Heart right ventricle (tissue), 16 donors: Measurements from ENCODE around the gene CNTFR. TPM values are rescaled to one million over a fixed set of nuclear protein-coding genes. Genes with fewer than 3 reads are reported as not detected.

ENCODE experiments used
- ATAC-seq, 8 donors: fragments of 200-7000 bp; cut with Tn5 transposase; one replicate each; pipeline ENCODE4 v1.9.1; 2020; ENCODE audit warnings: mild to moderate bottlenecking in 8 of 8, moderate library complexity in 8 of 8, moderate number of reproducible peaks in 1 of 8
- DNase-seq, 2 donors: peaks; one replicate each; pipeline ENCODE4 v3.0.0-alpha.2; 2020
- H3K27ac ChIP-seq, 10 donors: fragments of 200-600 bp; sonication (generic) in 2 of 10; one replicate each; pipeline versions ENCODE4 v1.5.0 to v1.8.0; 2020 to 2022; ENCODE audit warnings: mild to moderate bottlenecking in 3 of 10
- H3K27me3 ChIP-seq, 7 donors: fragments of 200-600 bp; one replicate each; pipeline ENCODE4 v1.8.0; 2021 to 2022; ENCODE audit warnings: mild to moderate bottlenecking in 2 of 7
- H3K36me3 ChIP-seq, 9 donors: fragments of 200-600 bp; sonication (generic) in 1 of 9; one replicate each; pipeline versions ENCODE4 v1.5.0 to v1.8.0; 2020 to 2022; ENCODE audit warnings: mild to moderate bottlenecking in 2 of 9
- H3K4me1 ChIP-seq, 9 donors: fragments of 200-600 bp; sonication (generic) in 1 of 9; one replicate each; pipeline versions ENCODE4 v1.5.0 to v1.8.0; 2020 to 2022; ENCODE audit warnings: mild to moderate bottlenecking in 4 of 9
- H3K4me3 ChIP-seq, 10 donors: fragments of 200-600 bp; sonication (generic) in 2 of 10; one replicate each; pipeline versions ENCODE4 v1.5.0 to v1.8.0; 2020 to 2022; ENCODE audit warnings: mild to moderate bottlenecking in 7 of 10, moderate library complexity in 2 of 10
- H3K9me3 ChIP-seq, 11 donors: fragments of 200-600 bp in 10 of 11; sonication (generic) in 2 of 11; one replicate each; pipeline versions ENCODE4 v1.5.0 to v1.8.0; 2013 to 2022; ENCODE audit warnings: mild to moderate bottlenecking in 2 of 11, control low read depth in 1 of 11, moderate library complexity in 1 of 11
- WGBS, 2 donors: extraction: QIAGEN DNeasy Blood & Tissue Kit; methylation state at CpG; one replicate each; pipeline ENCODE4 v1.1.7; 2013; ENCODE audit warnings: inconsistent platforms in 1 of 2; 5-methylcytosine and 5-hydroxymethylcytosine counted together
- intact Hi-C, 10 donors: fragments of 100-400 bp; cut with DNase I; formaldehyde crosslinking; loops; one replicate each; pipeline versions ENCODE4 v1.11.1 to v1.14.2; 2022
- polyA plus RNA-seq, 2 donors: library from polyadenylated mRNA; stranded (reverse); fragments of 200-250 nt; gene quantifications; one replicate each; pipeline ENCODE4 v1.2.3, GENCODE V29; 2013
- total RNA-seq, 10 donors: library from RNA; stranded (reverse); fragmentation: NEBNext Ultra II Directional in 3 of 10; extraction: Animal tissue kit (Norgen Biotek cat#: 25700) in 3 of 10; gene quantifications; one replicate each; pipeline versions ENCODE4 v1.2.1 to v1.2.4, GENCODE V29; 2021 to 2023
- TF ChIP-seq, protein P1 (sequence below), 9 donors: fragments of 200-600 bp; sonication (generic) in 2 of 9; IDR thresholded peaks; one replicate each; pipeline versions ENCODE4 v1.5.0 to v1.8.0; 2021 to 2022; ENCODE audit warnings: antibody characterized with exemption in 9 of 9, mild to moderate bottlenecking in 5 of 9, moderate library complexity in 1 of 9
- donor health status: Arrhythmogenic right ventricular cardiomyopathy.
- donor health status: ischemic (EF 13 %, LVEDD 7.1; RV severe dilation, severe dysfunction).
- donor health status: healthy with polysubstance abuse.
- donor health status: DM: no; HTN: yes; CAD: no.
- donor health status: DM: no; HTN: no; CAD: no.
- donor health status: ischemic (EF 25% LVEDD 6.9; RV normal size, moderate dysfunction).
- donor health status: ischemic (EF 25% LVEDD 5.7; RV mildly dilated, moderate dysfunction).
- donor health status: healthy.
- donor health status: DM: yes; HTN: yes; CAD: no.
- donor health status: Ischemic cardiomyopathy.
- donor health status: ischemic (EF 35%, LVEDD 5.7; RV mildly dilated, moderate dysfunction).
- donor health status: nonischemic (EF 11% LVEDD 7.7; RV severe dilation, severe dysfunction).
- donor health status: DM: yes; HTN: yes; CAD: no.
- donor health status: PGD.
- donor health status: ischemic (EF 29% LVEDD 5.4; RV normal size, mild dysfunction).
- donor health status: nonischemic (EF 23%, LVEDD 6.1; RV moderate dilation, normal function).

The CNTFR gene
- total and polyA plus RNA-seq, 12 donors: 0.76 to 6.2 (median 2.9) TPM

GRCh38 chr9:34559624-34560455, 29.7 kb downstream of the CNTFR start:
- peak overlapping the region in 4 of 10 donors; percentile 21 to 44 (median 32) for H3K27ac ChIP-seq
- H3K27me3 ChIP-seq: peaks cover 0 to 24% (median 0%) of the 10 kb centered on the region in 7 donors
- peaks cover 0 to 4% (median 0%) of the 10 kb centered on the region in 11 donors for H3K9me3 ChIP-seq
- WGBS, 2 donors: 7 to 12% methylated on average over 19 to 21 of the region's 21 CpGs
- TF ChIP-seq, protein P1, sequence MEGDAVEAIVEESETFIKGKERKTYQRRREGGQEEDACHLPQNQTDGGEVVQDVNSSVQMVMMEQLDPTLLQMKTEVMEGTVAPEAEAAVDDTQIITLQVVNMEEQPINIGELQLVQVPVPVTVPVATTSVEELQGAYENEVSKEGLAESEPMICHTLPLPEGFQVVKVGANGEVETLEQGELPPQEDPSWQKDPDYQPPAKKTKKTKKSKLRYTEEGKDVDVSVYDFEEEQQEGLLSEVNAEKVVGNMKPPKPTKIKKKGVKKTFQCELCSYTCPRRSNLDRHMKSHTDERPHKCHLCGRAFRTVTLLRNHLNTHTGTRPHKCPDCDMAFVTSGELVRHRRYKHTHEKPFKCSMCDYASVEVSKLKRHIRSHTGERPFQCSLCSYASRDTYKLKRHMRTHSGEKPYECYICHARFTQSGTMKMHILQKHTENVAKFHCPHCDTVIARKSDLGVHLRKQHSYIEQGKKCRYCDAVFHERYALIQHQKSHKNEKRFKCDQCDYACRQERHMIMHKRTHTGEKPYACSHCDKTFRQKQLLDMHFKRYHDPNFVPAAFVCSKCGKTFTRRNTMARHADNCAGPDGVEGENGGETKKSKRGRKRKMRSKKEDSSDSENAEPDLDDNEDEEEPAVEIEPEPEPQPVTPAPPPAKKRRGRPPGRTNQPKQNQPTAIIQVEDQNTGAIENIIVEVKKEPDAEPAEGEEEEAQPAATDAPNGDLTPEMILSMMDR (IDR thresholded peaks at IDR 0.05): no peak
- DNase-seq: peak; percentile 37 to 61
- peaks cover 7 to 28% (median 25%) of the 10 kb centered on the region in 9 donors for H3K4me1 ChIP-seq
- ATAC-seq: peak; percentile 58 to 78 (median 74)
- H3K4me3 ChIP-seq: peak overlapping the region in 6 of 10 donors; percentile 9 to 26 (median 22)
- no peaks in the 10 kb centered on the region for H3K36me3 ChIP-seq
- intact Hi-C loops: no loop called here

DNA sequence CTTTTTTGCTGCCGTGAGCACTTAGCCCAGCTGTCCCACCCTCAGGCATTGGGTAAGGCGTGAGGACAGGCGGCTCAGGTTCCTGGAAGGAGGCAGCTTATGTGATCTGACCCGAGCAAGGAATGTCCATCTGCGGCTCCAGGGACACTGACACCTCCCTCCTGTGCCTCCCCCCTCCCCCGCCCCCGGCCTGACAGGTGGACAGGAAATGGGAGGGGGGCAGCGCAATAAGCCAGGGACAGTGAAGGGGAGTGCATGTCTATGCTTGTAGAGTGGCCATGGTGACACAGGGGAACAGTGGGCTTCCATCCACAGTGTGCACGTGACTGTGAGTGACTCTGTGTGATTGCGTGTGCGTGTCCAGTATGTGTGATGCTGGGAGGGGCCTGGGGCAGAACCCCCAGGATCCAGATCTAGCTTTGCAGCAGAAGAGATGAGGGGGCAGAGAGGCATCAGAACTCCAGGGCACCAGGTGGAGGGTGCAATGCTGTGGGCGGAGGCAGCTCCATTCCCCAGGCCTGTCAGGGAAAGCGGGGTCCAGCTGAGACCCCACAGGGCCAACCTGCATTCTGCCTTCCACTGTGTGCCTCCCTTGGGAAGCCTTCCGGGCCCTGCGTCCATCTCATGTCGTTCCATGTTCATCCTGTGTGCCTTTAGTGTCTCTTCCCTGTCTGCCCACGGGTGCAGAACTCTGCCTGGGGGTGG, 30.5 kb downstream of the CNTFR start:
- WGBS, 2 donors: 41 to 52% methylated on average over 17 of the region's 17 CpGs
- Histone ChIP-seq H3K9me3 (peaks cover 0 to 4% (median 0%) of the 10 kb centered on the region in 11 donors), H3K4me3 (peak overlapping the region in 5 of 10 donors; percentile 11 to 26 (median 25)), H3K36me3 (no peaks in the 10 kb centered on the region), H3K27ac (peak overlapping the region in 4 of 10 donors; percentile 21 to 44 (median 32)), H3K27me3 (peaks cover 0 to 24% (median 0%) of the 10 kb centered on the region in 7 donors), H3K4me1 (peaks cover 7 to 28% (median 25%) of the 10 kb centered on the region in 9 donors)
- TF ChIP-seq, protein P1 (IDR thresholded peaks at IDR 0.05): no peak
- DNase-seq (no peak), ATAC-seq (peak; percentile 10 to 26 (median 20))
- intact Hi-C loops: no loop called here

- no peak overlapping the region for H3K4me3 ChIP-seq
- ATAC-seq (no peak), DNase-seq (no peak)
- TF ChIP-seq, protein P1 (IDR thresholded peaks at IDR 0.05): no peak
- no peak overlapping the region for H3K27ac ChIP-seq
- no peaks in the 10 kb centered on the region for H3K36me3 ChIP-seq
- 87 to 88% methylated on average over 9 of the region's 9 CpGs for WGBS, 2 donors
- H3K4me1 ChIP-seq: peaks cover 7 to 28% (median 25%) of the 10 kb centered on the region in 9 donors
- peaks cover 0 to 4% (median 0%) of the 10 kb centered on the region in 11 donors for H3K9me3 ChIP-seq
- intact Hi-C loops: no loop called here
- peaks cover 0 to 24% (median 0%) of the 10 kb centered on the region in 7 donors for H3K27me3 ChIP-seq
These were observed 31.2 kb downstream of the CNTFR start for GRCh38 chr9:34558364-34558763.
